Activated T-helper 1 cell treated with Interleukin-2 at 50 U/mL for 16 hours (primary cell): ENCODE measurements around the gene ZNF490.
"Not testable (repeated sequence)": the region's sequence is repeated elsewhere in the genome, so short reads cannot be mapped to it uniquely, and the experiment has no call there.

ENCODE experiments used
- DNase-seq: peaks from one replicate; pipeline ENCODE4 v3.0.0-alpha.2; 2020; ENCODE audit warnings: low read depth

Gene ZNF490

DNA sequence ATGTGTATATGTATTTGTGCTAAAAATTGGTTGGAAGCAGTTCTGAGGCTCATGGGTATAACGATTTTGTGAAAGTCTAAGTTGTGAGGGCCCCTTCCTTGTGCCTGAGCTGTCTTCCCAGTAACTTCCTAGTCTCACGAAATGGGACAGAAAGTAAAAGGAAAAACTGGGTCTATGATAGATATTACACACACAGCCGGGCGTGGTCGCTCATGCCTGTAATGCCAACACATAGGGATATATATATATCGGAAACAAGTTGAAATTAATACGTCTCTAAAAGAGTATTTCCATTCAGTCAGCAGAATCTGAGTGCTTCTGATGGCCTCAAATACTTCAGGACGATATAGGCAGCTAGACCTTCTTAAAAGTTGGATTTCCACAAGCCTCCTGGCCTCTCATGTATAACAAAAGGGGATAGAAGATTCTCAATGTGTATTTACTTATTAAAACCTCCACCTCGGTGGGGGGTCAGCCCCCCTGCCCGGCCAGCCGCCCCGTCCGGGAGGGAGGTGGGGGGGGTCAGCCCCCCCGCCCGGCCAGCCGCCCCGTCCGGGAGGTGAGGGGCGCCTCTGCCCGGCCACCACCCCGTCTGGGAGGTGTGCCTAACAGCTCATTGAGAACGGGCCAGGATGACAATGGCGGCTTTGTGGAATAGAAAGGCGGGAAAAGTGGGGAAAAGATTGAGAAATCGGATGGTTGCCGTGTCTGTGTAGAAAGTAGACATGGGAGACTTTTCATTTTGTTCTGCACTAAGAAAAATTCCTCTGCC lies 10.8 kb upstream of the ZNF490 start:
- not testable (repeated sequence) for DNase-seq

DNA sequence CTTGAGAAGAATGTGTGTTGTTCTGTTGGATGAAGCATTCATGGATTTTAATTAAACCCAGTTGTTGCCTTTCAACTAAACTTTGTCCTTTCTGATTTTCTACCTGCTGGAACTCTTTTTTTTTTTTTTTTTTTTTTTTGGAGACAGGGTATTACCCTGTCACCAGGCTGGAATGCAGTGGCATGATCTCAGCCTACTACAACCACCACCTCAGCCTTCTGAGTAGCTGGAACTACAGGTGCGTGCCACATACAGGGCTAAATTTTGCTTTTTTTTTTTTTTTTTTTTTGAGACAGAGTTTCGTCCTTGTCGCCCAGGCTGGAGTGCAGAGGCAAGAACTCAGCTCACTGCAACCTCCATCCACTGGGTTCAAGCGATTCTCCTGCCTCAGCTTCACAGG lies 7.0 kb upstream of the ZNF490 start:
- DNase-seq: no peak

DNA sequence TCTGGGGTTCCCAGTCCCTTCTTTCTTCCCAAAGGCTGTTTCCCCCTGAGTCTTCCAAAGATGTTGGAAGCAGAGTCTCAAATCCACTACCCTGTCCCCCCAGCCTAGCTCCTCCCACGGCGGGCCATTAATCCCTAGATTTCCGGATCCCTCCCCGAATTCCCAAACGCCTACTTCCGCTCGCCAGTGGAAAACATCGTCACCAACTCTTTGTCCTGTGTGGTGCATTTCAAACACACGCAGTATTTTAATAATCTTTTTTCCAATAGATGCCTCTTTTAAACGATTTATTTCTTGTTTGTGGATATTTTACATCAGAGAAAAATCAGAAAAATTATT lies 717 bp upstream of the ZNF490 start:
- no peak for DNase-seq

DNA sequence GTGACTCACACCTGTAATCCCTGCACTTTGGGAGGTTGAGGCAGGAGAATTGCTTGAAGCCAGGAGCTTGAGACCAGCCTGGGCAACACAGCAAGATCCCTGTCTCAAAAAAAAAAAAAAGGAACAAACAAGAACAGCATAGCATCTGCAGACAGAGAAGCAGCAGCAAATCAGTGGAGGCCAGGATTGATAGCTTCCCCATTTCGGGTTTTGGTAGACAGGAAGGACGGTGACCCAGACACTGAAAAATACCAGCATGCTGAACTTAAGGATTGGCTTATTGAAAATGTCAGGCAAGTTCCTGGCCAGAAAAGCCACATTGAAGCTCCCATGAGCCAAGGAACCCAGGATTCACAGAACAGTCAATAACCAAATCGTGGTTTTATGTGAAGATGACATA lies 3.0 kb downstream of the ZNF490 start:
- DNase-seq: no peak

DNA sequence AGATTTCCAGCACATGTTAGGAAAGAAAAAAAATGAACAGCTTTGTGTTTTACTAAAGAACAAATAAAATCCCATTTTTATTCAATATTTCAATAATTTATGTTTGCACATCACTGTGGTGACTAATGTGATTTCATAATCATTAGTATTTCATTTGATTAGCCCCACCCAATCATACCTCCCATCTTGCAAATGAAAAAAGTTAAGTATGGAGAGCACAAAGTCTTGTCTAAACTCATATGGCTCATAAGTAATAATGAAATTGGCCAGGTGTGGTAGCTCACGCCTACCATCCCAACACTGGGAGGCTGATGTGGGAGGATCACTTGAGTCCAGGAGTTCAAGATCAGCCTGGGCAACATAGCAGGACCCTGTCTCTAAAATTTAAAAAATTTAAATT lies 3.8 kb downstream of the ZNF490 start:
- no peak for DNase-seq

DNA sequence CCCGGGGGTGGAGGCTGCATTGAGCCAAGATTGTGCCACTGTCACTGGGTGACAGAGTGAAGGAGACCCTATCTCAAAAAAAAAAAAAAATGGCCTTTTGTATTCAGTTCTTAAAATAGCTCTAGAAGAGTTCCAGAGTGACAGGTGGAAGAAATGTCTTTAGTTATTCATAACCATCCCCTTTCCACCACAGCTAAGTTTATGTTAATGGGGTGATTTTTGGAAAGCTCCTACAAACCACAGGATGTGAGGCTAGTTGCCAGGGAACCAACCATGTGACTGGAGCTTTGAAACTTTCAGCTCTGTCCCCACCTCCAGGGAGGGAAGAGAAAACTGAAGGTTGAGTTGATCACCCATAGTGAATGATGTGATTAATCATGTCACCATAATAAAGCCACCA lies 6.9 kb downstream of the ZNF490 start:
- no peak for DNase-seq

DNA sequence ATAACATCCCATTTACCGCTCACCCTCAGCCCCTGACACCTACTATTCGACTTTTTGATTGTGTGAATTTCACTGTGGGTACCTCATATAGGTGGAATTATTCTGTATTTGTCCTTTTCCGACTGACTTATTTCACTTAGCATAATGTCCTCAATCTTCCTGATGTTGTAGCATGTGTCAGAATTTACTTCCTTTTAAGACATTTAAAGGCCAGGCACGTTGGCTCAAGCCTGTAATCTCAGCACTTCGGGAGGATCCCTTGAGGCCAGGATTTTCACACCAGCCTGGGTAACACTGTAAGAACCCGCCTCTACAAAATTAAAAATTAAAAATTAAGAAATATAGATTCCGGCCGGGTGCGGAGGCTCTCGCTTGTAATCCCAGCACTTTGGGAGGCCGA lies 13.0 kb downstream of the ZNF490 start:
- no peak for DNase-seq

DNA sequence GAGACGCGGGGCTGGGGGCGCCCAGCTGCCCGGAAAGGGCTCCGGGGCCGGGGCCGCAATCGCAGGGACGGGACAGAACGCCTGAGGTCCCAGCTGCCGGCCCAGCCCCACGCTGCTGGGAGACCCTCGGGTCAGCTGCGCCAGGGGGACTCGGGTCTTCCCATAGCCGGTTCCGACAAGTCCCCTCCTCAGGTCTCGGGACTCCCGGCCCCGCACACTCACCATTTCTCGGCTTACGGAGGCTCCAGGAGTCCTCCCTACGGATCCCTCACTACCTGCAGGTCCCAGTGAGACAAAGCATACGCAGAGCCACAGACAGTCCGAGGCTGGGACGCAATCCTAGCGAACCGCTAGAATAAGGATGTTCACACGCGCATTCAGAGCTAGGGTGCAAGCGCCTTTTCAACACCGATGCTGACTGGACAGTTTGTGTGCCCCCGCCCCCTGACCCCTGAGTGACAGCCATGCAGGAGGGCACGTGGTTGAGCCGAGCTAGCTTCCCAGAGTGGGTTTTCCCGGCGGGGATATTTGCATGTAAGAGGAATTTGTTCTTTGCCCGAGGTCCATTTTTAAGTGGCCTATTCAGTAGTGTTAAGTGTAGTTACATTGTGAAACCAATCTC lies 13.6 kb downstream of the ZNF490 start:
- no peak for DNase-seq

DNA sequence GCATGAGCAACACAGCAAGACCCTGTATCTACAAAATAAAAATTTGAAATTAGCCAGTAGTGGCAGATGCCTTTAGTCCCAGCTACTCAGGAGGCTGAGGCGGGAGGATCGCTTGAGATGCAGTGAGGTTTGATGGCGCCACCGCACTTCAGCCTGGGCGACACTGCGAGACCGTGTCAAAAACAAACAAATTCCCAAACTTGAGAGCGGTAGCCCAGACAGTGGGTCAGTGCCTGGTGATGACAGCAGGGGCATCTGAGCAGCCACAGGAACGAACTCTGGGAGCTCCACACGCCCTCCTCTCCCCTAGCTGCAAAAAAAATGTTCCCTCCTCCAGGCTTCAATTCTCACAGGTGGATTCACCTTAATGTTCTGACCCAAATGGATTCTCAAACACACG lies 14.1 kb downstream of the ZNF490 start:
- DNase-seq: no peak

DNA sequence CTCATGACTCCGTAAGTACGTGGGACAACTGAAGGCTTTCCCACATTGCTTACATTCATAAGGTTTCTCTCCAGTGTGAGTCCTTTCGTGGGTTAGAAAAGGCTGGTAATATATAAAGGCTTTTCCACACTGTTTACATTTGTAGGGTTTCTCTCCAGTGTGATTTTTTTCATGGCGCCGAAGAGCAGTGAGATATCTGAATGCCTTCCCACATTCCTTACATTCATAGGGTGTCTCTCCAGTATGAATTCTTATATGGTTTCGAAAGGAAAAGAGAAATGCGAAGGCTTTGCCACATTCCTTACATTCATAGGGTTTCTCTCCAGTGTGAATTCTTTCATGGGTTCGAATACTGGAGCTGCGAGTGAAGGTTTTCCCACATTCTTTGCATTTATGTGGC lies 29.5 kb downstream of the ZNF490 start:
- no peak for DNase-seq

DNA sequence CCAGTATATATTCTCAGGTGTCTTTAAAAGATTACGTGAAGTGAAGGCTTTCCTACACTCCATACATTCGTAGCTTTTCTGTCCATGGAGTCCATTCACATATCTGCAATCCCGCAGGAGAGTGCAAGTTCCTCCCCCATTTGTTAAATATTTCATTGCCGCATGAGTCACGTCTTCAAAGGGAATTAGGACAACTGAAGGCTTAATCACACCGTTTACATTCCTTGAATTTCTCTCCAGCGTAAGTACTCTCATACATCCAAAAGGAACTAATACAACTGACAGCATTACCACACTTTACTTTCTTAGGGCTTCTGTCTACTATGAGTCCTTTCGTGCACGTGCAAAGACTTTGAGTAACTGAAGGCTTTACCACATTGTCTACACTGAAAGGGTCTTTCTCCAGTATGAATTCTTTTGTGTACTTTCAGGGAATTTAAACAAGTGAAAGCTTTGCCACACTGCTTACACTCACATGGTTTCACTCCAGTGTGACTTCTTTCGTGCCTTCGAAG lies 30.4 kb downstream of the ZNF490 start:
- no peak for DNase-seq

DNA sequence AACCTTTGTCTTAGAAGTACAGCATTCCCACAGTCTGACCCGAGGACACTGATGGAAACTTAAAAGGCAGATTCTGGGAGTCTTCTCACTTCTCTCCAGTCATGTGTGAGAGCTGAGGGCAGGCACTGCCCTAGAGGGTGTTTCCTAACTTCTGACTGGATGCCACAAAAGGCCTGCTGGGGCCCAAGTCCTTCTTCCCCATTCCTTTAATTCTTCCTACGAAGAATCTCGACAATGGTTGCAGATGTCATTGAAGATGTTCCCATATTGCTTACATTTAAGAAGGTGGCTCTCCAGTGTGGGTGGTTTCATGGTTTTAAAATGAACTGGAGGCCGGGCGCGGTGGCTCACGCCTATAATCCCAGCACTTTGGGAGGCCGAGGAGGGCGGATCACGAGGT lies 32.0 kb downstream of the ZNF490 start:
- no peak for DNase-seq

DNA sequence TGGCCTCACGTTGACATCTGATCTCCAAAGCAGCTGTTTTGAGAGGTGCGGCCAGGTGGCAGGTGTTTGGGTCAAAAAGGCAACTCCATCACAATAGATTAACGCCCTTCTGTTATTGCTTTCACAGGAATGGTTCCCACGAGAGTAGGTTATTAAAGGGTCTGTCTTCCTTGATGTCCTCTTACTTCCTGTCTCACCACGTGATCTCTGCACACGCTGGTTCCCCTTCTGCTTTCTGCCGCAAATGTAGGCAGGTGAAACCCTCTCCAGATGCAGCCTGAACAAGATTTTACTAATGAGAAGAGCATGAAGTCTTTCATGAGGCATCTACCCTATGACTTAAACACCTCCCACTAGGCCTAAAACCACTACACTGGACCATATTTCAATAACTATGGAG lies 36.6 kb downstream of the ZNF490 start:
- no peak for DNase-seq

DNA sequence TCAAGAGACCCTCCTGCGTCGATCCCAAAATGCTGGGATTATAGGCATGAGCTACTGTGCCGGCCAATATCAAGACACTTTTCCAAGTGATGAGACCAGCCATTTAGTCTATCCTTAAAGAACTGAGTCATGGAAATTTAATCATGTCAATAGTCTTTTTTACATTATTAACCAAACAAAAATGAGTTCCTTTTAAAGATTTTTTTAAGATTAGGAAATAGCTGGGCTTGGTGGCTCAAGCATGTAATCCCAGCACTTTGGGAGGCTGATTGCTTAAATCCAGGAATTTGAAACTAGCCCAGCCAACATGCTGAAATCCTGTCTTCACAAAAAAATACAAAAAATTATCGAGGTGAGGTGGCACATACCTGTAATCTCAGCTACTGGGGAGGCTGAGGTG lies 42.7 kb downstream of the ZNF490 start:
- no peak for DNase-seq

DNA sequence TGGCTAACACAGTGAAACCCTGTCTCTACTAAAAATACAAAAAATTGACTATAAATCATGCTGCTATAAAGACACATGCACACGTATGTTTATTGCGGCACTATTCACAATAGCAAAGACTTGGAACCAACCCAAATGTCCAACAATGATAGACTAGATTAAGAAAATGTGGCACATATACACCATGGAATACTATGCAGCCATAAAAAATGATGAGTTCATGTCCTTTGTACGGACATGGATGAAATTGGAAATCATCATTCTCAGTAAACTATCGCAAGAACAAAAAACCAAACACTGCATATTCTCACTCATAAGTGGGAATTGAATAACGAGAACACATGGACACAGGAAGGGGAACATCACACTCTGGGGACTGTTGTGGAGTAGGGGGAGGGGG lies 44.2 kb downstream of the ZNF490 start:
- not testable (repeated sequence) for DNase-seq

DNA sequence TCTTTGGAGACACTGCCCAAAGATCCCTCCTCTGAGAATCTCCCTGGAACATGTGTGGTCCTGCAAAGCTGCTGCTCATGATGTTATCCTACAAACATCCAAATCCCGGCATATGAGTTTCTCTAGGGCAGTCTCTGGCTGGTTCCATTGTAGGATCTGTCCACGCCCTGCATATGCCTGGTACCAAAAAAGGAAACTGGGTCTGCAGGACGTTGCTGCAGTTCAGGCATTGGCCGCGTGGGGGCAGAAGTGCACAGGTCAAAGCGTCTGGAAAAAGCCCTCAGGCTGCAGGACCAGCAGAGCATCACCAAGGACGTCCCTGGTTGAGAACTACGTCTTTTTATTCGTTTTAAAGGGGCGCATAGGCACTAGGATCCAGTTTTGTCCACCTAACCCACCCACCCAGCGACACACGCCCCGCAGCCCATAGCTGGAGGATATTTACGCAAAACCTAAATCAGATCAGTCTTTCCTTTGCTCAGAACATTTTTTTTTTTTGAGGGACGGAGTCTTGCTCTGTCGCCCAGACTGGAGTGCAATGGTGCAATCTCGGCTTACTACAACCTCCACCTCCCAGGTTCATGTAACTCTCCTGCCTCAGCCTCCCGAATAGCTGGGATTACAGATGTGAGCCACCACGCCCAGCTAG lies 46.5 kb downstream of the ZNF490 start:
- DNase-seq: peak; percentile 81

DNA sequence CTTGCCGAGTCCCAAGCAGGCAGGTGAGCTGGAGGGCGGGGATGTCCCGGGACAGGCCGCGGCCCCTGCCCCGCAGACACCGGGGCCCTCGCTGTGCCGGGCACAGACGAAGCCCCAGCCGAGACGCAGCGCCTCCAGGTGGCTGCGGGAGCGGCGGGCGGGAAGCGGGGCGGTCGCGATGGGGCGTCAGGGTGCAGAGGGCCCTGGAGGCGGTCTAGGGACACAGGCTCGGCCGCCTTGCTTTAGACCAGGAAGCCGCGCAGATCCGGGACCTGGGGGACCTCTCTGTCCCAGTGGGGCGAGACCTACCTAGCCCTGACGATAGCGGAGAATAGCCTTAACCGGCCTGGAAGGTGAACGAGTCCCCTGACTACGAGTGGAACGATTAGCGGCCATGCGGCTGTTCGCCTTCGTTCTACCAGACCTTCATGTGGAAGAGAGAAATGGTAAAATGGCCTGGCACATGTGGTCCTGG lies 55.1 kb downstream of the ZNF490 start:
- DNase-seq: no peak

DNA sequence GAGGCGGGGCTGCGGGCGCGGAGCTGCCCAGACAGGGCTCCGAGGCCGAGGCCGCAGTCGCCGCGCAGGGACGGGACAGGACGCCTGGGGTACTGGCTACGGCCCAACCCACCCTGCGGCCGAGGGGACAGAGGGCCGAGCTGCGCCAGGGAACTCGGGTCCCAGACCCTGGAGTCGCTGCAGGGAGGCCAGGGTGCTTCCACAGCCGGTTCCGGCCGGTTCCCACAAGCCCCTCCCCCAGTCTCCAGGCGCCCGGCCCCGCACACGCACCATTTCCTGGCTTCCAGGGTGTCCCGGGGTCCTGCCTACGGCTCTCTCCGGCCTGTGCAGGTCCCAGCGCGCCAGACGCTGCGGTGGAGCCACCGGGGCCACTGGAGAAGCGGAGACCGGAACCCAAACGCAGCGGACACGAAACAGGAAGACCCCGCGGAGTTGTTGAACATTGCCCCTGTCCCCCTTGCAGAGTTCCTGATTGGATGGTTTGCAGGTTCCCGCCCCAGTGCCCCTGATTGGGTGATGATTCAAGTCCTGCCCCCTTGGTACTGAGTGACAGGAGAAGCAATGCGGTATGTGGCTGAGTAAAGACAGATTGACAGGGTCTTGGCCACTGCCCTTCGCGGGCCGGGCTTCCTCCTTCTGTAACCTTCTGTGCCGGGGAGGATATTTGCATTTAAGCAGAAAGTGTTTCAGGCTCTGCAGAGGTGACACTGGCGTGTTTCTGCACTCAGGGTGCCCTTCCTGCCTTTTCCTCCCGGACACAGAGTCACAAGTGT lies 59.4 kb downstream of the ZNF490 start, which contains the start of gene ZNF564:
Gene ZNF564 (minus strand): TSS at position 423 of the 773 bp plus-strand sequence. CDS start 150 bp downstream, at position 273.
- DNase-seq: peak; percentile 83

DNA sequence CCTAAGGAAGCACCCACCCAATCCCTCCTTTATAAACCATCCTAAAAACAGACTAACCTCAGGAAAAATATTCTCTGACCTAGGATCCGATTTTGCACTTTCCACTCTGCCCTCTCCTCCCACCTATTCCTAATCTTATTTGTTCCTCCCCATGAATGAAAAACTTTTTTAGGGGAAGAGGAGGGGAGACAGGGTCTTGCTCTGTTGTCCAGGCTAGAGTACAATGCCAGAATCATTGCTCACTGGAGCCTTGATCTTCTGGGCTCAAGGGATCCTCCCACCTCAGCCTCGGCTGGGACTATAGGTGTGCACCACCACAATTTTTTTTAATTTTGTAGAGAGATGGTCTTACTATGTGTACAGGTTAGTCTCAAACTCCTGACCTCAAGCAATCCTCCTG lies 63.7 kb downstream of the ZNF490 start:
- DNase-seq: no peak

DNA sequence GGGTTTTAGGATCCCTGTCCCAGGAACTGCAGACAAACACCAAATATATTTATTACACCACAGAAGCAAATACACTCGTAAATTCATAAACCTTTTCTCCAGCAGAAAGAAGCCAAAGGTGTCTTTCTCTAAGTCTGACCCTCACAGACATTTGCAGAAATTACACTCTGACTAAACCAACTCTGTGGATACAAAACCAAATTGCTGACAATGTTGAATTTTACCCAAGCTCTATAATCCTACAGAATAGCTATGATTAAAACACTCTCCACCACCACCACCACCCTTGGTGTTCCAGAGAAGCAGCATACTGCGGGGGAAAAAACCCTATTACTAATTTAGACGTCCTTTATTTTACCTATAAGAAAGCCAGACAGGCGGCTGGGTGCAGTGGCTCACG lies 64.5 kb downstream of the ZNF490 start:
- DNase-seq: no peak

DNA sequence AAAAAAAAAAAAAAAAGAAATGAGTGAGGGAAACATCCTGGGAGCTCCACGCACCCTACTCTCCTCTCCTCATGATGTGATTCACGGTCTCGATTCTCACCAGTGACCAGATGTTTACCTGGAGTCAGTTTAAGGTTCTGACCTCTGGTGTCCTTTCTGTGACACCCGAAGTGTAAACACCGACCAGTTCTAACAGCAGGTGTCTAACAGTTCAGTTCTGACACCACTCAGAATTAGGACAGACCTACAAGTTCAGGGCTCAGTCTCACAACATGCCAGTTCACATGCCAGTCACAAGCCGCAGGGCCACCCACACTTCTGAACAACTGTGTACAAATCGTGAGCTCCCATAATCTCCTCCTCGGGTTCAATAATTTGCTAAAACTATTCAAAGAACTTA lies 65.3 kb downstream of the ZNF490 start:
- DNase-seq: no peak

DNA sequence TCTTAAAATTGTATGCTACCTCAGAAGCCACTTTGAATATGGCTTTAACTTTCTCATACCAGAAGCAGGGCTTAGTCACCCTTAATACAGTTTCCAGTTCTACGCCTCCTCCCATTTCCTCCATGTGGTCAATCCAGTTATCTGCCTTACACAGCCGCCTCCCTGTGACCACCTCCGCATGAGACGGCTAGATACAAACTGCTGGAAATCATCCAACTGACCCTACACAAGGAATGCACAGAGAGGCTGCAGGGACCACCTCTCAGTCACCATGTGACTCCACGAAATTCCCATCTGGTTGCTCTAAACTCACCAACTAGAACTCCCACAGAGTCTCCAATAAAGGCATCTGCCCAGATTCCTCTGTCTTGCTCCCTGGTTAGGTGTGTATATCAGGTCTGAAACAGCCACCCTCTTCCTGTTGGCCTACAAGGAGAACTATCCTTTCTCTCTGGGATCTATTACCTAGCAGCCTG lies 66.2 kb downstream of the ZNF490 start:
- no peak for DNase-seq
